Middle frontal gyrus (tissue), 1 donor: ENCODE results near the gene TWF2.

Experiments used
- DNase-seq: peaks from one replicate; pipeline ENCODE4 v3.0.0-alpha.2; 2015; ENCODE audit warnings: low spot score; ENCODE audit errors: extremely low spot score

TWF2 gene

DNA sequence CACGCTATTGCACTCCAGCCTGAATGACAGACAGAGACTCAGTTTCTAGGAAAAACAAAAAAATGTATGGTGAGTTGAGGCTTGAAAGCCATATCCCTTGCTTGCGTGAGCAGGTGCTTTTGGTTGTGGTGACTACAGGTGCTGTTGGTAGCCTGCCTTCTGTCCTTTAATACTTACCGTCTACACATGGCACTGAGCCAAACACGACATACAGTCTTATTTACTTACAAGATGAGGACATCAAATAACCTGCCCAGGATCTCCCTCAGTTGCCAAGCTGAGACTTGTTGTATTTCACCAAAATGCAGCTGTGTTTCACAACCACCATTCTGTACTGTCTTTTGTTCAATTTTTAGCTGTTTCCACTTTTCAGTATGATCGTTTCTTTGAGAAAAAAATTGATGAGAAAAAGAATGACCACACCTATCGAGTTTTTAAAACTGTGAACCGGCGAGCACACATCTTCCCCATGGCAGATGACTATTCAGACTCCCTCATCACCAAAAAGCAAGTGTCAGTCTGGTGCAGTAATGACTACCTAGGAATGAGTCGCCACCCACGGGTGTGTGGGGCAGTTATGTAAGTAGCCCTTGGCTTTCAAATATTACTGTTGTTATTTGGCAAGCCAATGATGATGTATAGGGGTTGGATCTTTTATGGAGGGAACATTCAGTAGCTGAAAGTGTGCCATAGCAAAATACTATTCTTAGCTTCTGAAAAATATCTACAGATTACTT lies 34.5 kb downstream of the TWF2 start:
- no peak for DNase-seq

DNA sequence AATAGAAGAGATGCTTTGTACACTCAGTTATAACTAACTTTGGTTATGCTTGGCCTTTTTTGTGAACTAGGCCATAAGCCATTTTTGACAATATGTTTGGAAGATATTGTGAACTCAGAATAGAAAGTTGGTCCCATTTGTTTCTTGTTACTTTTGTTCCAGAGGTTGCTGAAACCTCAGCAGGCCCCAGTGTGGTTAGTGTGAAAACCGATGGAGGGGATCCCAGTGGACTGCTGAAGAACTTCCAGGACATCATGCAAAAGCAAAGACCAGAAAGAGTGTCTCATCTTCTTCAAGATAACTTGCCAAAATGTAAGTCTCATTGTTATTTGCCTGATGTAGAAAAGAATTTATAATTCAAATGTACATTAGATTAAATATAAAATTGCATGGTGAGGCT lies 35.3 kb downstream of the TWF2 start:
- DNase-seq = no peak

DNA sequence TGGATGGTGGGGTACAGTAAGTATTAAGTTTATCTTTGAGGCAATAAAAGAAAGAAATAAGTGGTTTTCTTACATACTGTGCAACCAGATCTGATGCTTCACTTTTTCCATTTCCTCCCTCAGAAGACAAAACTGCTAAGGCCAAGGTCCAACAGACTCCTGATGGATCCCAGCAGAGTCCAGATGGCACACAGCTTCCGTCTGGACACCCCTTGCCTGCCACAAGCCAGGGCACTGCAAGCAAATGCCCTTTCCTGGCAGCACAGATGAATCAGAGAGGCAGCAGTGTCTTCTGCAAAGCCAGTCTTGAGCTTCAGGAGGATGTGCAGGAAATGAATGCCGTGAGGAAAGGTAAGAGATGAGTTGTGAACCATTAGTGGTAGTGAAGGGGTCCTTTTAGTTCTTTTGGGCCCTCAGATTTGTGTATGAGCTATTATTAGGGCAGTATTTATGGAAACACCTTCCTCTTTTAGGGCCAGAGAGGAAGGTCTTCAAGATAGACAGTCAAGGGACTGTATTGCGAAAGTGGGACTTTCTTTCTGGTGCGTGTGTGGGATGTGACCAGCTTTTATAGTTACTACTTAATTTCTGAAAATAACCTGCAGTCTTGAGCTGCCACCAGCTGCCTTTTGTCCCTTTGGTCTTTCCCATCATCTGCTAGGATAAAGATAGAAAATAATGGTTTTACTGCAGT lies 36.4 kb downstream of the TWF2 start:
- DNase-seq = no peak

GRCh38 chr3:52200981-52201679 lies 37.8 kb downstream of the TWF2 start:
- no peak for DNase-seq

GRCh38 chr3:52198643-52199608 lies 40.0 kb downstream of the TWF2 start:
- DNase-seq = no peak

DNA sequence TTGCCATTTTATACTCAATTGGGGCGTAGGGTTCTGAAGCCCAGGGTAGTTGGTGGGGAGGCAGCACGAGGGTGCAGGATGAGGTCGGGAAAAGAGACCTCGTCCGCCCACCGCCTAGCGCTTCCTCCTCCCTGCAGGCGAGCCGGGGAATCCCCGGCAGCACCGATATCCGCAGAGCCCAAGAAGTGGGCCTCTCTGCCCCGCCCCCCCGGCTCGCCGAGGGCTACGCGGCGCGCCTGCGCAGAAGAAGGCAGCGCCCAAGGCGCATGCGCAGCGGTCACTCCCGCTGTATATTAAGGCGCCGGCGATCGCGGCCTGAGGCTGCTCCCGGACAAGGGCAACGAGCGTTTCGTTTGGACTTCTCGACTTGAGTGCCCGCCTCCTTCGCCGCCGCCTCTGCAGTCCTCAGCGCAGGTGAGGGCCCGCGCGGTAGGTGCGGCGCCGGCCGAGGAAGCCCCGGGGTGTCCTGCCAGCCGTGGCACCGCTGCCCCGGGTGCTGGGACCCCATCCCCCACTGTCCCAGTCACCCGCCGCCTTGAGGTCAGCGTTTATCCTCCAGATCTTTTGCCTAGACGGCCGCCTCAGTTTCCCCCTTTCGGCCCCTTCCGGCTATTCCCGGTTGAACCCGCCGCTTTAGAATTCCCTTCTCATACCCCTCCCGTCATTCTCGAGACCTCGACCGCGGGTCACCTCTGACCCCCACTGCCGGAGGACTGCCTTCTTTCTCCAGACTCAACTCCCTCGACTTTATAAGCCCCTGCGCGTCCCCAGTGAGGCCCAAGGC lies 40.9 kb downstream of the TWF2 start, which contains the start of gene ALAS1:
TSS of gene ALAS1 (plus strand) at position 319 of the 784 bp plus-strand sequence. CDS start 1,082 bp downstream, outside the sequence.
- peak; percentile 87 for DNase-seq

- no peak for DNase-seq
Observed at GRCh38 chr3:52197499-52197841, 41.5 kb downstream of the TWF2 start.

- DNase-seq = no peak
Observed at GRCh38 chr3:52196977-52197376, 42.0 kb downstream of the TWF2 start.

GRCh38 chr3:52195823-52196331 lies 43.1 kb downstream of the TWF2 start:
- no peak for DNase-seq

DNA sequence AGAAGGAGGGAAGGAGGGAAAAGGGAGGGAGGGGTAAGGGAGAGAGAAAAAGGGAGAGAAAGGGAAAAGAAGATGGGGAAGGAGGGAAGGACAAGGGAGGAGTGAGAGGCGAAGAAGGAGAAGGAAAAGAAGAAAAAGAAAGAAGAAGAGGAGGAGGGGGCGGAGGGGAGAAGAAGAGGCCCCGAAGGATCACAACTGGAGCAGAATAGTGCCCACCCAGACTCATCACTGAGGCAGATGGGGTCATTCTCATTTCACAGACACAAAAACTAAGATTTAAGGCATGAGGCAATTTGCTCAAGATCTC lies 43.7 kb downstream of the TWF2 start:
- no peak for DNase-seq

DNA sequence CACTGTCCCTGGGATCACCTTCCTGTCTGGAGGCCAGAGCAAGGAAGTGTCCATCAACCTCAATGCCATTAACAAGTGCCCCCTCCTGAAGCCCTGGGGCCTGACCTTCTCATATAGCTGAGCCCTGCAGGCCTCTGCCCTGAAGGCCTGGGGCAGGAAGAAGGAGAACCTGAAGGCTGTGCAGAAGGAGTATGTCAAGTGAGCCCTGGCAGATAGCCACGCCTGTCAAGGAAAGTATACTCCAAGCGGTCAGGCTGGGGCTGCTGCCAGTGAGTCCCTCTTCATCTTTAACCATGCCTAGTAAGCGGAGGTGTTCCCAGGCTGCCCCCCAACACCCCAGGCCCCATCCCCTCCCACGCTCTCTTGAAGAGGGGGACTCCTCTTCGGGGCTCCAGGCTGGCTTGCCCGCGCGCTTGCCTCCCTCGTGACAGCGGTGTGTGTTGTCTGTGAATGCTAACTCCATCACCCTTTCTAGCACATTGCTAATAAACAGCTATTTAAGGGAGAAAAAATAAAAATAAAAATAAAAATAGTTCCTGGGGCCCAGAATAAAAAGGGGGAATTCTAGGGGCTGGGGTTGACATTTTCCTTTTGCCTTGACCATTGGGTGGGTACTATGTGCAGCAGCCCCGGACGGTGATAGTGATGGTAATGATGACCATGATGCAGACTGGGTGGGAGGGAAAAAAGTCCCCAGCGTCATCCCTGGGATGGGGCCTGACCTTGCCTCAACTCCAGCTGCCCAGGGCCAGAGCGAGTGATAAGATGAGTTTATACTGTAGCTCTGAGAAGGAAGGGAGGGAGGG lies 44.3 kb downstream of the TWF2 start:
- DNase-seq = no peak

GRCh38 chr3:52193065-52193464 lies 45.9 kb downstream of the TWF2 start:
- DNase-seq = no peak

GRCh38 chr3:52191663-52192062 lies 47.3 kb downstream of the TWF2 start:
- DNase-seq = no peak

DNA sequence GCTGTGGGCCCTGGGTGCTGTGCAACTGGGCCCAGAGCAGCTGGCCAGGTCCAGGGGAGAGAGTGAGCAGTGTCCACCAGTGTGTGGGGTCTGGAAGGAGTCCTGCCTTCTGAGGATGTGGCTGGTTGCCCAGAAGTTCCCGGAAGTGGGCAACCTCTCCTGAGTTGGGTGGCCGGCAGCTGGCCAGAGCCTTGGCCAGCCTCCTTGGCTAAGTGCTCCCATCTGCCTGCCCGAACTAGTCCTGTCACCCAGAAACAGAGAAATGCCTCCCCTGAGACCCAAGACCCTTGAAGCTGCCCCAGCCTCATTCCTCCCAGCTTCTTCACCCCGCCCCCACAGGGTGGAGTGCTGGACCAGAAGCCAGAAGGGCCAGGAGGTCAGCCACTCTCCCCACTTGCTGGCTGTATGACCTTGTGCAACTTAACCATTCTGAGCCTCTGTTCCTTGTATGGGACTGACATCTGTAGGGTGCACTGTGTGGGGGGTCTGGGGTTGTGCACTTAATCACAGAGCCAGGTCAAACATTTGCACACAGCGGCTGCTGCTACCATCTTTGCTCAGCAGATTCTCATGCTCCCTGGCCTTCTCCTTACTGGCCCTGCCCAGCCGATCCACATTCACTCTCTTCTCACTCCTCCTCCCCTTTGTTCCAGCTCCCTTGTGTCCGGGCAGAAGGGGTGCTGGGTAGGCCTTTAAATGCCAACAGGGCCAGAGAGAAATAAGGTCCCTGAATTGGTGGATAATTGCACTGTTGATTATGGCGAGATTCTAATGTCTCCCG lies 48.5 kb downstream of the TWF2 start:
- DNase-seq = no peak

- no peak for DNase-seq
Observed at GRCh38 chr3:52188556-52188955, 50.4 kb downstream of the TWF2 start.

DNA sequence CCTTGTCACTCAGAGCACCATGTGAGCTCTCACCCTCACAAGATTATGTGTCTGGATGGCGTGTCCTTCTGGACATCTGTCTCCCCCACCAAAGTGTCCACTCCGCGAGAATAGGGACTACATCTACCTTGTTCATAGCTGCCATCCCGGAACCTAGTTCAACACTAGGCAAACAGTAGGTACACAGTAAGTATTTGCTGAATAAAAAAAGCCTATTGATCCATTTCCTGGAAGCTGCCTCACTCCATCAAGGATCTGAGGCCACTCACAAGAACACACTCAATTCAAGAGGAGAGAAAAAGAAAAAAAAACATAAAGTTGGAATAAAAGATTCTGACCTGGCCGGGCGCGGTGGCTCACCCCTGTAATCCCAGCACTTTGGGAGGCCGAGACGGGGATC lies 52.2 kb downstream of the TWF2 start:
- no peak for DNase-seq

- no peak for DNase-seq
Observed at GRCh38 chr3:52185837-52186236, 53.1 kb downstream of the TWF2 start.

DNA sequence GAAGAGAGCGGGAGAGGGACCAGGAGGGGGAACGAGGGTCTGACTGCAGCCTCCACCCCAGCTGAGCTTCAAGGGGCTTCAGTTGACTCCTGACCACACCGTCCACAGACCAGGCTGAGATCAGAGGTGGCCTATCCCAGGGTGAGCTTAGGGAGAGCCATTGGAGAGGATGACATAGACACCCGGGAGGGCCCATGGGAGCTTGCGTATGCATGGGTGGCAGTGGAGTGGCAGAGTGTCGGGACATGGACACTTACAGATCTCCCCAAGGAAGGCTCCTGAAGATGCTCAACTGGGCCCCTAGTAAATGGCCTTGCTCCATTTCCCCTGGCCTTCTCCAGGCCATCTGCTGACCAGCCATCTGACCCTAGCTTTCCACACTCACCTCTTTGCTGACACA lies 53.6 kb downstream of the TWF2 start:
- DNase-seq = no peak

- no peak for DNase-seq
Observed at GRCh38 chr3:52184690-52185089, 54.3 kb downstream of the TWF2 start.
